Measurements from ENCODE around the gene ADNP2.

The ADNP2 gene

GRCh38 chr18:80120932-80121331 lies 11.9 kb downstream of the ADNP2 start:
- H3K79me2 ChIP-seq = peaks cover 58% of the 10 kb centered on the region
- H3K4me1 ChIP-seq = no peaks in the 10 kb centered on the region
- no peaks in the 10 kb centered on the region for H3K36me3 ChIP-seq (ENCODE audit: control insufficient read depth, insufficient read depth, low read length)
- no peaks in the 10 kb centered on the region for H3K9me3 ChIP-seq (ENCODE audit: control insufficient read depth, low read length)
- TF ChIP-seq CTCF (IDR thresholded peaks at IDR 0.05) = no peak
- no peak overlapping the region for H2AFZ ChIP-seq
- no peak overlapping the region for H3K9ac ChIP-seq
- no peak overlapping the region for H3K4me2 ChIP-seq (ENCODE audit: low read length)
- no peak overlapping the region for H3K27ac ChIP-seq
- H3K4me3 ChIP-seq (ENCODE audit: low read depth, low read length) = no peak overlapping the region
- H3K27me3 ChIP-seq (ENCODE audit: control insufficient read depth, insufficient read depth, low read length) = no peaks in the 10 kb centered on the region

- no peak overlapping the region for H3K4me2 ChIP-seq (ENCODE audit: low read length)
- no peaks in the 10 kb centered on the region for H3K9me3 ChIP-seq (ENCODE audit: control insufficient read depth, low read length)
- H3K79me2 ChIP-seq = peaks cover 62% of the 10 kb centered on the region
- no peak for TF ChIP-seq CTCF (IDR thresholded peaks at IDR 0.05)
- H3K27ac ChIP-seq = no peak overlapping the region
- no peaks in the 10 kb centered on the region for H3K4me1 ChIP-seq
- H3K27me3 ChIP-seq (ENCODE audit: control insufficient read depth, insufficient read depth, low read length) = no peaks in the 10 kb centered on the region
- H3K9ac ChIP-seq = no peak overlapping the region
- H3K4me3 ChIP-seq (ENCODE audit: low read depth, low read length) = no peak overlapping the region
- no peaks in the 10 kb centered on the region for H3K36me3 ChIP-seq (ENCODE audit: control insufficient read depth, insufficient read depth, low read length)
- H2AFZ ChIP-seq = no peak overlapping the region
Observed at GRCh38 chr18:80124131-80124530, 15.1 kb downstream of the ADNP2 start.

- Histone ChIP-seq H3K79me2 (peaks cover 48% of the 10 kb centered on the region), H3K4me1 (no peaks in the 10 kb centered on the region), H3K27me3 (ENCODE audit: control insufficient read depth, insufficient read depth, low read length) (no peaks in the 10 kb centered on the region), H3K9ac (no peak overlapping the region), H3K9me3 (ENCODE audit: control insufficient read depth, low read length) (no peaks in the 10 kb centered on the region), H3K4me2 (ENCODE audit: low read length) (no peak overlapping the region), H3K36me3 (ENCODE audit: control insufficient read depth, insufficient read depth, low read length) (no peaks in the 10 kb centered on the region), H2AFZ (no peak overlapping the region), H3K4me3 (ENCODE audit: low read depth, low read length) (no peak overlapping the region), H3K27ac (no peak overlapping the region)
- TF ChIP-seq CTCF (IDR thresholded peaks at IDR 0.05) = no peak
Observed at GRCh38 chr18:80126797-80127196, 17.7 kb downstream of the ADNP2 start.

- Histone ChIP-seq H3K27me3 (ENCODE audit: control insufficient read depth, insufficient read depth, low read length) (no peaks in the 10 kb centered on the region), H3K4me2 (ENCODE audit: low read length) (no peak overlapping the region), H2AFZ (no peak overlapping the region), H3K4me1 (no peaks in the 10 kb centered on the region), H3K9ac (no peak overlapping the region), H3K4me3 (ENCODE audit: low read depth, low read length) (no peak overlapping the region), H3K27ac (no peak overlapping the region), H3K79me2 (peaks cover 46% of the 10 kb centered on the region), H3K36me3 (ENCODE audit: control insufficient read depth, insufficient read depth, low read length) (no peaks in the 10 kb centered on the region), H3K9me3 (ENCODE audit: control insufficient read depth, low read length) (no peaks in the 10 kb centered on the region)
- no peak for TF ChIP-seq CTCF (IDR thresholded peaks at IDR 0.05)
Observed at GRCh38 chr18:80127635-80128034, 18.6 kb downstream of the ADNP2 start.

GRCh38 chr18:80129672-80130367 lies 20.8 kb downstream of the ADNP2 start:
- Histone ChIP-seq H3K4me2 (ENCODE audit: low read length) (no peak overlapping the region), H3K9me3 (ENCODE audit: control insufficient read depth, low read length) (no peaks in the 10 kb centered on the region), H2AFZ (no peak overlapping the region), H3K4me3 (ENCODE audit: low read depth, low read length) (no peak overlapping the region), H3K4me1 (no peaks in the 10 kb centered on the region), H3K79me2 (peaks cover 28% of the 10 kb centered on the region), H3K27me3 (ENCODE audit: control insufficient read depth, insufficient read depth, low read length) (no peaks in the 10 kb centered on the region), H3K27ac (no peak overlapping the region), H3K9ac (no peak overlapping the region), H3K36me3 (ENCODE audit: control insufficient read depth, insufficient read depth, low read length) (no peaks in the 10 kb centered on the region)
- TF ChIP-seq CTCF (IDR thresholded peaks at IDR 0.05) = no peak

All from parathyroid adenoma (tissue), 2 donors.